Measurements from ENCODE around the gene FAM184B.

FAM184B gene

GRCh38 chr4:17780501-17781299 is 721 bp downstream of the FAM184B start:
- TF ChIP-seq EZH2 (IDR thresholded peaks at IDR 0.05; ENCODE audit: borderline replicate concordance, low read length): no peak
- no peak for TF ChIP-seq CTCF (IDR thresholded peaks at IDR 0.05; ENCODE audit: low read length)
- Histone ChIP-seq H2AFZ (ENCODE audit: low read length) (no peak overlapping the region), H3K27ac (ENCODE audit: low read depth, low read length, poor library complexity, severe bottlenecking) (no peak overlapping the region), H3K4me2 (ENCODE audit: low read length) (no peak overlapping the region), H3K9me3 (ENCODE audit: low read length) (no peaks in the 10 kb centered on the region), H3K9ac (ENCODE audit: low read length) (no peak overlapping the region), H3F3A (ENCODE audit: insufficient read depth, low read length) (no peaks in the 10 kb centered on the region), H3K27me3 (ENCODE audit: insufficient read depth, low read length) (no peaks in the 10 kb centered on the region), H3K4me3 (ENCODE audit: low read depth, low read length, poor library complexity, severe bottlenecking) (no peak overlapping the region), H3K79me2 (ENCODE audit: insufficient read depth, low read length) (no peaks in the 10 kb centered on the region), H3K36me3 (ENCODE audit: insufficient read depth, low read length) (no peaks in the 10 kb centered on the region), H3K4me1 (ENCODE audit: insufficient read depth, low read length, severe bottlenecking) (no peaks in the 10 kb centered on the region), H4K20me1 (ENCODE audit: insufficient read depth, low read length) (no peaks in the 10 kb centered on the region), H3K9me2 (ENCODE audit: low read depth, low read length) (no peaks in the 10 kb centered on the region)

- Histone ChIP-seq H3K27me3 (ENCODE audit: insufficient read depth, low read length) (no peaks in the 10 kb centered on the region), H3F3A (ENCODE audit: insufficient read depth, low read length) (no peaks in the 10 kb centered on the region)
Measured at GRCh38 chr4:17778431-17778830, 3.0 kb downstream of the FAM184B start.

GRCh38 chr4:17773135-17773698 is 8.2 kb downstream of the FAM184B start:
- Histone ChIP-seq H3K79me2 (ENCODE audit: insufficient read depth, low read length) (no peaks in the 10 kb centered on the region), H3K27me3 (ENCODE audit: insufficient read depth, low read length) (no peaks in the 10 kb centered on the region), H3K9me3 (ENCODE audit: low read length) (no peaks in the 10 kb centered on the region), H4K20me1 (ENCODE audit: insufficient read depth, low read length) (no peaks in the 10 kb centered on the region), H3K9me2 (ENCODE audit: low read depth, low read length) (no peaks in the 10 kb centered on the region), H3K9ac (ENCODE audit: low read length) (no peak overlapping the region), H3K27ac (ENCODE audit: low read depth, low read length, poor library complexity, severe bottlenecking) (no peak overlapping the region), H3K4me3 (ENCODE audit: low read depth, low read length, poor library complexity, severe bottlenecking) (no peak overlapping the region), H3F3A (ENCODE audit: insufficient read depth, low read length) (no peaks in the 10 kb centered on the region), H2AFZ (ENCODE audit: low read length) (no peak overlapping the region), H3K36me3 (ENCODE audit: insufficient read depth, low read length) (no peaks in the 10 kb centered on the region), H3K4me1 (ENCODE audit: insufficient read depth, low read length, severe bottlenecking) (no peaks in the 10 kb centered on the region), H3K4me2 (ENCODE audit: low read length) (no peak overlapping the region)
- TF ChIP-seq CTCF (IDR thresholded peaks at IDR 0.05; ENCODE audit: low read length) (no peak), EZH2 (IDR thresholded peaks at IDR 0.05; ENCODE audit: borderline replicate concordance, low read length) (no peak)

More at GRCh38 chr4:17778431-17778830, 3.0 kb downstream of the FAM184B start:
- H3K4me2 ChIP-seq (ENCODE audit: low read length): no peak overlapping the region
- H4K20me1 ChIP-seq (ENCODE audit: insufficient read depth, low read length): no peaks in the 10 kb centered on the region
- H3K9me3 ChIP-seq (ENCODE audit: low read length): no peaks in the 10 kb centered on the region
- H3K9ac ChIP-seq (ENCODE audit: low read length): no peak overlapping the region
- H2AFZ ChIP-seq (ENCODE audit: low read length): no peak overlapping the region
- no peaks in the 10 kb centered on the region for H3K4me1 ChIP-seq (ENCODE audit: insufficient read depth, low read length, severe bottlenecking)
- no peaks in the 10 kb centered on the region for H3K79me2 ChIP-seq (ENCODE audit: insufficient read depth, low read length)
- no peaks in the 10 kb centered on the region for H3K36me3 ChIP-seq (ENCODE audit: insufficient read depth, low read length)
- no peak overlapping the region for H3K27ac ChIP-seq (ENCODE audit: low read depth, low read length, poor library complexity, severe bottlenecking)
- H3K4me3 ChIP-seq (ENCODE audit: low read depth, low read length, poor library complexity, severe bottlenecking): no peak overlapping the region
- TF ChIP-seq CTCF (IDR thresholded peaks at IDR 0.05; ENCODE audit: low read length) (no peak), EZH2 (IDR thresholded peaks at IDR 0.05; ENCODE audit: borderline replicate concordance, low read length) (no peak)
- no peaks in the 10 kb centered on the region for H3K9me2 ChIP-seq (ENCODE audit: low read depth, low read length)
